Stimulated activated CD8-positive, alpha-beta memory T cell treated with anti-CD3 and anti-CD28 coated beads, Interleukin-7, amount 100 ng/mL, for 48 hours (primary cell): ENCODE measurements around the gene NADK.
"Not testable (repeated sequence)": the region's sequence is repeated elsewhere in the genome, so short reads cannot be mapped to it uniquely, and the experiment has no call there.

Source experiments
- DNase-seq, 2 donors: peaks; one replicate each; pipeline ENCODE4 v3.0.0-alpha.2; 2020; ENCODE audit warnings: low read depth in 1 of 2; ENCODE audit errors: extremely low read depth in 1 of 2

Gene NADK

GRCh38 chr1:1707241-1707640, 71.0 kb downstream of the NADK start:
- DNase-seq: not testable (repeated sequence)

- not testable (repeated sequence) for DNase-seq
Measured at GRCh38 chr1:1705623-1706022, 72.6 kb downstream of the NADK start.

GRCh38 chr1:1704284-1704957, 73.8 kb downstream of the NADK start:
- not testable (repeated sequence) for DNase-seq

- DNase-seq: no peak
Measured at GRCh38 chr1:1703796-1704195, 74.5 kb downstream of the NADK start.

- DNase-seq: not testable (repeated sequence)
Measured at GRCh38 chr1:1702506-1702905, 75.8 kb downstream of the NADK start.
